GM12891 (cell line): ENCODE results near the gene LYPD1. TPM values are rescaled to one million over a fixed set of nuclear protein-coding genes. Genes with fewer than 3 reads are reported as not detected.
"Not testable (repeated sequence)": the region's sequence is repeated elsewhere in the genome, so short reads cannot be mapped to it uniquely, and the experiment has no call there.

ENCODE experiments used
- DNase-seq: peaks from one replicate; pipeline ENCODE4 v3.0.0; 2011; ENCODE audit warnings: low spot score; ENCODE audit not compliant: insufficient read length
- FAIRE-seq: peaks from 2 replicates; lab custom pipeline; 2011; peaks lifted over from hg19 to GRCh38; lab: Jason Lieb, UNC
- PAX5 ChIP-seq: IDR thresholded peaks from 2 replicates; pipeline ENCODE4 v1.6.1; 2011; ENCODE audit warnings: low read length, moderate library complexity, mild to moderate bottlenecking; ENCODE audit not compliant: insufficient read depth, severe bottlenecking
- POLR2A ChIP-seq: IDR thresholded peaks from 2 replicates; pipeline ENCODE4 v1.6.1; 2011; ENCODE audit warnings: low read depth, low read length, control low read depth
- POLR2AphosphoS5 ChIP-seq: IDR thresholded peaks from 2 replicates; pipeline ENCODE4 v1.6.1; 2011; ENCODE audit warnings: low read depth, low read length, control low read depth
- POU2F2 ChIP-seq: IDR thresholded peaks from 2 replicates; pipeline ENCODE4 v1.6.1; 2011; ENCODE audit warnings: low read depth, mild to moderate bottlenecking, control low read depth, low read length, moderate library complexity
- SPI1 ChIP-seq: IDR thresholded peaks from 2 replicates; pipeline ENCODE4 v1.6.1; 2011; ENCODE audit warnings: low read depth, low read length, control low read depth
- TAF1 ChIP-seq: IDR thresholded peaks from 2 replicates; pipeline ENCODE4 v1.6.1; 2011; ENCODE audit warnings: low read depth, low read length, control low read depth
- polyA plus RNA-seq: library from polyadenylated mRNA; unstranded; fragments of >200 nt; gene quantifications from one replicate; pipeline ENCODE4 v1.2.1, GENCODE V29; 2012; ENCODE audit warnings: low read depth, missing spikeins, inconsistent platforms; ENCODE audit not compliant: missing spikeins

Gene LYPD1, protein sequence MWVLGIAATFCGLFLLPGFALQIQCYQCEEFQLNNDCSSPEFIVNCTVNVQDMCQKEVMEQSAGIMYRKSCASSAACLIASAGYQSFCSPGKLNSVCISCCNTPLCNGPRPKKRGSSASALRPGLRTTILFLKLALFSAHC
- polyA plus RNA-seq, result not detected

DNA sequence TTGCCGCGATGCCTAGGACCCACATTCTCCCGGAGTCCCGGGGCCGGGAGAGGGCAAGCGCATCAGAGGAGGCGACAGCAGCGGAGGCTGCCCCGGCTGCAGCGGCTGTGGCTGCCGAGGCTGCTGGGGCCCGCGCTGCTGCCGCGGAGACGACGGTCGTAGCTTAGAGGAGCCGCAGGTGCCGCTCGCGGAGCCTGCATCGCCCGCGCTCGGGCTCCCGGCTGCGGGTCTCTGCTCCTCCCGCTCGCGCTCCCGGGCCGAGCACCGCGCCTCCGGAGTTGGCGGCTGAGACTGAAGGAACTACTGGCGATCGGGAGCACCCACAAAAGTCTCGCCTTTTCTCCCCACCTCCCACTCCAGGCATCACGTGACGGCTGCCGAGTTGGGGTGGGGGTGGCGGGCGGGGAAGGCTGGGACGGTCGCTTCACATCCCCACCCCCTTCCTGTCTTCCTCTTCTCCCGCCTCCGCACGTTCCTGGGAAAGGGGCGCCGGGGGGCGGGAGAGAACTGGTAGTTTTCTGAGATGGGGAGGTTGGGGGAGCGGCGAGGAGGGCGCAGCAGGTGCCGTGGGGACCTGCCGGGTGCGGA is at the start of gene LYPD1:
Gene LYPD1, minus strand, starts transcription at position 298 of the 588 bp plus-strand sequence. Its CDS starts 273 bp downstream, at position 25.
- FAIRE-seq, result no peak
- no peak for TF ChIP-seq POLR2AphosphoS5
- TF ChIP-seq POU2F2, result no peak
- TF ChIP-seq POLR2A, result no peak
- TF ChIP-seq SPI1, result no peak
- no peak for TF ChIP-seq TAF1
- TF ChIP-seq PAX5, result no peak
- no peak for DNase-seq

GRCh38 chr2:132719480-132719879 is 49.5 kb upstream of the LYPD1 start:
- TF ChIP-seq TAF1 (no peak), SPI1 (no peak), PAX5 (no peak), POU2F2 (no peak), POLR2A (no peak), POLR2AphosphoS5 (no peak)
- DNase-seq (no peak), FAIRE-seq (no peak)

DNA sequence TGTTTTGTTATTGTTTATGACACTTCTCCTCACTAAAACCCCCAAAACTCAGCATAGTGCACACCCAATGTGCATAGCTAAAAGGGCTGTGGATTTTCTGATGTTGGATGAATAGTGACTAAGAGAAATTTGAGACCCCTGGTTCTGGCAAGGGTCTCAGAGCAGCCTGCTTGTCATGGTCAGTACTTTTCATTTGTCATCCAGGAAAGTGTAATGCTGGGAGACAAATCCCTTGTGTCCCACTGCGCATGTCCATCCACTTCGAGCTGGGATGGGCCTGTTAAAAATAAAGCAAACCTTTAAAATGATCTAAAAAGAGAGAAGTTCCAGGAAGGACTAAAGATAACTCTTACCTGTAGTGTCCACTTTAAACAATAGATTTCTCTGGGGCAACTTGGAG is 46.9 kb upstream of the LYPD1 start:
- DNase-seq (no peak), FAIRE-seq (no peak)
- TF ChIP-seq PAX5 (no peak), TAF1 (no peak), POLR2AphosphoS5 (no peak), POLR2A (no peak), POU2F2 (no peak), SPI1 (no peak)

- FAIRE-seq, result no peak
- DNase-seq, result no peak
These were observed 45.7 kb upstream of the LYPD1 start for GRCh38 chr2:132715386-132716351.

GRCh38 chr2:132703396-132703795 is 33.4 kb upstream of the LYPD1 start:
- FAIRE-seq, result no peak

More at GRCh38 chr2:132715386-132716351, 45.7 kb upstream of the LYPD1 start:
- TF ChIP-seq POU2F2 (no peak), SPI1 (no peak), TAF1 (no peak), POLR2AphosphoS5 (no peak), PAX5 (no peak), POLR2A (no peak)

DNA sequence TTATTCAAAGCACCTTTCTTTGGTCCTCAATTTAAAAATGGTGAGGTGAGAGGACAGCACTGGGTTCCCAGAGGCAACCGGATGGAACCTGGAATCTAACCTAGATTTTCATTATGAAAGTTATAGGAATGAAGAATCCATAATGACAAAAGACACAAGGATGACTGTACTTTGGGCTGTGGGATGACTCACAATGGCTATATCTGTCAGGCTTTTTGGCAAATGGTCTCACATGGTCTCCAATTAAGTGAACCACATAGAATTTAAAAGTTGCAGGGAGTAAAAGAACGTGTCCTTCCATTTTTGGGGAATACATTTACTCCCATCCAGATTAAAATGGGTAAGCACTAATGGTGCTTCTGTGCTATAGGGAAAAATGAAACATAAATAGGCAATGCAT is 31.8 kb upstream of the LYPD1 start:
- FAIRE-seq, result no peak
- DNase-seq, result no peak
- TF ChIP-seq POU2F2 (no peak), SPI1 (no peak), TAF1 (no peak), POLR2AphosphoS5 (no peak), PAX5 (no peak), POLR2A (no peak)

More at GRCh38 chr2:132703396-132703795, 33.4 kb upstream of the LYPD1 start:
- DNase-seq, result no peak
- no peak for TF ChIP-seq TAF1
- no peak for TF ChIP-seq POU2F2
- no peak for TF ChIP-seq SPI1
- TF ChIP-seq PAX5, result no peak
- no peak for TF ChIP-seq POLR2A
- no peak for TF ChIP-seq POLR2AphosphoS5

- DNase-seq, FAIRE-seq: not testable (repeated sequence)
These were observed 29.8 kb upstream of the LYPD1 start for GRCh38 chr2:132699802-132700201.

DNA sequence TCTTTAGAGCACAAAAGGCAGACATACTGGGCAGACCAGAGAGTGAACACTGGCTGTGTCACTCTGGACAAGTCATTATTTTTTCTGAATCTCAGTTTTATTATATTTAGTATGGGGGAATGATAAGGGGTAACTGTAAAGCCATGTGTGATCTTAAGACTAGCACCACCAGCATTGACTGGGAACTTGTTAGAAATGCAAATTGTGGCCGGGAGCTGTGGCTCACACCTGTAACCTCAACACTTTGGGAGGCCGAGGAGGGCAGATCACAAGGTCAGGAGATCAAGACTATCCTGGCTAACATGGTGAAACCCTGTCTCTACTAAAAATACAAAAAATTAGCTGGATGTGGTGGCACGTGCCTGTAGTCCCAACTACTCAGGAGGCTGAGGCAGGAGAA is 28.3 kb upstream of the LYPD1 start:
- not testable (repeated sequence) for FAIRE-seq, DNase-seq

- FAIRE-seq, result no peak
- no peak for DNase-seq
- TF ChIP-seq POLR2AphosphoS5 (no peak), SPI1 (no peak), PAX5 (no peak), POU2F2 (no peak), POLR2A (no peak), TAF1 (no peak)
These were observed 27.7 kb upstream of the LYPD1 start for GRCh38 chr2:132697556-132698205.
